Measurements from ENCODE around the gene B4GALT7.

GRCh38 chr5:177578316-177578715 lies 21.6 kb upstream of the B4GALT7 start:
- TF ChIP-seq POLR2A (IDR thresholded peaks at IDR 0.05), result no peak
- TF ChIP-seq, protein P1, sequence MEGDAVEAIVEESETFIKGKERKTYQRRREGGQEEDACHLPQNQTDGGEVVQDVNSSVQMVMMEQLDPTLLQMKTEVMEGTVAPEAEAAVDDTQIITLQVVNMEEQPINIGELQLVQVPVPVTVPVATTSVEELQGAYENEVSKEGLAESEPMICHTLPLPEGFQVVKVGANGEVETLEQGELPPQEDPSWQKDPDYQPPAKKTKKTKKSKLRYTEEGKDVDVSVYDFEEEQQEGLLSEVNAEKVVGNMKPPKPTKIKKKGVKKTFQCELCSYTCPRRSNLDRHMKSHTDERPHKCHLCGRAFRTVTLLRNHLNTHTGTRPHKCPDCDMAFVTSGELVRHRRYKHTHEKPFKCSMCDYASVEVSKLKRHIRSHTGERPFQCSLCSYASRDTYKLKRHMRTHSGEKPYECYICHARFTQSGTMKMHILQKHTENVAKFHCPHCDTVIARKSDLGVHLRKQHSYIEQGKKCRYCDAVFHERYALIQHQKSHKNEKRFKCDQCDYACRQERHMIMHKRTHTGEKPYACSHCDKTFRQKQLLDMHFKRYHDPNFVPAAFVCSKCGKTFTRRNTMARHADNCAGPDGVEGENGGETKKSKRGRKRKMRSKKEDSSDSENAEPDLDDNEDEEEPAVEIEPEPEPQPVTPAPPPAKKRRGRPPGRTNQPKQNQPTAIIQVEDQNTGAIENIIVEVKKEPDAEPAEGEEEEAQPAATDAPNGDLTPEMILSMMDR (IDR thresholded peaks at IDR 0.05), result no peak
- no peak for TF ChIP-seq POLR2AphosphoS5 (IDR thresholded peaks at IDR 0.05)
